ENCODE measurements around the gene TRMT61A.

The TRMT61A gene

DNA sequence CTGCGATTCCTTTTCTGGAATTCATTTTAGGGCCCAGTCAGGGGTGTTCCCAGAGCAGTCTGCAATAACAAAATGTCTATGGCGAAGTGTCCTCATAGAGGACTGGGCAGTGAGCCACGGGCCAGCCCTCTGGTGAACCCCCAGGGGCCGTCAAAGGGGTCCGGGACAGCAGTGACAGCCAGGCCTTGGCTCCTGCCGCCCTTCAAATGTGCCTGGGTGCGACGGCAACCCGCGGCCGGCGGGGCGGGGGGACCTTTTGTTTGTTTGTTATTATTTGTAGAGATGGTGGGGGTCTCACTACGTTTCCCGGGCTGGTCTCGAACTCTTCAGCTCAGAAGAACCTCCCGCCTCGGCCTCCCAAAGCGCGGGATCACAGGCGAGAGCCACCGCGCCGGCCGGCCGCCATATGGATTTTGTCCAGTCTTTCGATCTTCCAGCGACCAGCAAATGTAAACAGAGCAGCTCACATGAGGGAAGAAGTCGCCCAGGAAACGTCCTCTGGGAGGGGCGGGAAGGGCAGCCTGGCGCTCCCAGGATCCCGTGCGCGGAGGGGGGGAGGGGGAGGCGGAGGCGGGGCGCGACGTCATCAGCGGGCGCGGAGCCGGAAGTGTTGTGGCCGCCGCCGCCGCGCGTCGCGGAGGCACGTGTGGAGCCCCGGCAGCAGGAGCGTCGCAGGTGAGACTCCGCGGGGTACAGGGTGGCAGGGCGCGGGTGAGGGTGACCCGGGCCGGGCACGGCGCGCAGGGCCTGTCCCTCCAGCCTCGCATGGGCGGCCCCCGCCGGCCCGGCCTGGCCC lies at the start of gene TRMT61A:
TRMT61A (plus strand) TSS at position 610 of the 796 bp plus-strand sequence. CDS start 783 bp downstream, outside the sequence.
- no peak for FAIRE-seq

DNA sequence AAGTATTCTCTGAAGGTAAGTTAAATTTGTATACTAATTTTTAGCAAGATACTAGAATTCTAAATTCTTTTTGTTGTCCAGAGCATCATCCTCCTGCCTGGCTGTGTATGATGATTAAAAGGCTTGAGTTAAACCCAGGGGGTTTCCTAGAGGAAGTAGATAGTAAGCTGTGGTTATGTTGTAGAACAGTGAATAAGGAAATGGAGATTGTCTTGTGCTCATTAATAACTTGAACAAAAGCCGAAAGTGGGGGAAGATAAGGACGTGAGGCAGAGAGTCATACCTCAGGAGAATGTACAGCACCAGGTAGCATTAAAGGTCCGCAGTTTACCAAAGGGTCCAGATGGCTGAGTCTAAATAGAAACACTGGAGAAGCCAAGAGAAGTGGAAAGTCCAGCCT lies 48.4 kb upstream of the TRMT61A start:
- no peak for FAIRE-seq

DNA sequence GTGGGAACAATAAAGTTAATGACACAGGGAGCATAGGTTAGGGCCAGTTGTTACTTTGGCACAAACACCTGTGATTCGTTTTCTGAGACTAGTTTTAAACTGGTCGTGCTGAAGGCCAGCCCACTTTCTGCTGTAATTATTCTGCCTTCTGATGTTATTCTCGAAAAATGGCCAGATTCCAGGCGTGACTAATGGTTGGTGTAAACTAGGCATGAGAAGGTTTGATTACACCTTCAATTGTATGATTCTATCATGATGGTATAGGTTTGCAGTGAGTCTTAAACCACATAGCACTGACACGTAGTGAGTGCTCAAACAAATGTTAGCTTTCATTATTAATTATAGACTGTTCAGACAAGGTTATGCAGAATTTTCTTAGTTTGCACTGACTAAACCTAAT lies 45.4 kb upstream of the TRMT61A start:
- no peak for FAIRE-seq

DNA sequence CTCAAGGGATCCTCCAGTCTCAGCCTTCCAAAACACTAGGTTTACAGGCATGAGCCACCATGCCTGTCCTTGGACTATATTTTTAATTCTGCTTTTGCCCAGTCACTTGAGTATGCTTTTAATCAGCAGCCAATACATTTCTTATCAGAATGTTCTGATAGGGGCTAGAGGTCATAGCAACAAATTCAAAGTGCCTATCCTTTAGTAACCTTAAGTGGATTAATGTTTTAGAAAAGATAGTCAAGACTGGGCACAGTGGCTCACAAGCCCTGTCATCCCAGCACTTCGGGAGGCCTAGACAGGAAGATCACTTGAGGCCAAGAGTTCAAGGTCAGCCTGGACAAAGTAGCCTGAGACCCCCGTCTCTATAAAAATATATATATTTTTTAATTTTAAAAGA lies 43.5 kb upstream of the TRMT61A start:
- FAIRE-seq = no peak

DNA sequence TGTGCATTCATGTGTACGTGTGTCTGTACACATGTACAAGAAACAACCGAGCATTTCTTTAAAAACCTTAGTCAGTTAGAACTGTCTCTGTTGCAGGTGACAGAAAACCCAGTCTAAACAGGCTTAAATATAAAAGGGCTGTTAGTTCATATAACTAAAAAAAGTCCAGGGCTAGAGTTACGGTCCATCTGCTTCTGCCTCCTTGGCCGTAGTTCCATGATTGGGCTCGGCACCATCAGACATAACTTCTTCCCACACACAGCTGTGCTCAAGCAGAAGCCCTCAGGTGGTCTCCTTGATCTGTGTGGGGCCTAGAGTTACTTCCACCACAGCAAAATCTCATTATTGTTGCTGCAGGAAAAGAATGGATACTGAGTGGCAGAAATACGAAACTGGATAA lies 40.9 kb upstream of the TRMT61A start:
- FAIRE-seq = no peak

DNA sequence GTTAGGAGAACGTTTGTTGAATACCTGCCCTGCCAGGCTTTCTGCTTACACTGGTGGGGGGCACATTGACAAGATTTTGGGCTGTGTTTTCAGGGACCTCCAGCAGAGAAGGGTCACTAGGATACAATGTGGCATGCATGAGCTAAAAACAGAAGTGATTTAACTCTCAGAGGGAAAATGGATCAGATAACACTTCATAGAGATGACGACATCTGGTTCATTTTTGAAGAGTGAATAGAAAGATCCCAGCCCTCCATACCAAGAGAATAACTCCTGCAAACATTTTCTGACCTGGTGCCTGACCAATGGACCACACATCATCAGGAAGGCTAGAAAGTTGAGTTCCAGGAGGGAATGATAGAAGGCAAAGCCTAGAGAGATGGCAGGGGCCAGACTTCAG lies 40.0 kb upstream of the TRMT61A start:
- FAIRE-seq = no peak

DNA sequence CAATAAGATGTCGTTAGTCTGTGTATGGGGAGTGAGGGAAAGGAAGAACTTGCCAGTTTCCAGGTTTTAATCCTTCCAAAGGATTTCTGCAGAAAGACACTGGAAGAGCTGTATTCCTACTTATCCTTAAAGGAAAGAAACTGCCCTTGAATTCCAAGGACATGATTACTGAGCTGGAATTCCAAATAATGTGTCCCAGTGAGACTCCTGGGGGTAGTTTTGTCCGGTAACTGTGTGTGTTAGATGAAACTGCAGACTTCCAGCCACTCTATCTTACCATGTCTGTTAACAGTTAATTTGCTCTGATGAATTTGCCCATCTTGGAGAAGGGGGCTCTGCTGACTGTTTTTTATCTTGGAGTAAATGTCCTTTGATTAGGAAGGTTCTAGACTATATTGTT lies 39.4 kb upstream of the TRMT61A start:
- FAIRE-seq = no peak

DNA sequence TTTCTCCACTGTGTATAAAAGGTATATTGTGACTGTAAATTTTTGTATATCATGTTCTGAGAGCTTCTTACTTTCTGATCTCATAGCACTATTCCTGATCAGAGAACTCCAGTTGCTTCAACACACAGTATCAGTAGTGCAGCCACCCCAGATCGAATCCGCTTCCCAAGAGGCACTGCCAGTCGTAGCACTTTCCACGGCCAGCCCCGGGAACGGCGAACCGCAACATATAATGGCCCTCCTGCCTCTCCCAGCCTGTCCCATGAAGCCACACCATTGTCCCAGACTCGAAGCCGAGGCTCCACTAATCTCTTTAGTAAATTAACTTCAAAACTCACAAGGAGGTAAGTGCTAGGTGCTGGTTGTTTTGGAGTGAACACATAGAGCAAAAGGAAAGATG lies 37.3 kb upstream of the TRMT61A start:
- no peak for FAIRE-seq

DNA sequence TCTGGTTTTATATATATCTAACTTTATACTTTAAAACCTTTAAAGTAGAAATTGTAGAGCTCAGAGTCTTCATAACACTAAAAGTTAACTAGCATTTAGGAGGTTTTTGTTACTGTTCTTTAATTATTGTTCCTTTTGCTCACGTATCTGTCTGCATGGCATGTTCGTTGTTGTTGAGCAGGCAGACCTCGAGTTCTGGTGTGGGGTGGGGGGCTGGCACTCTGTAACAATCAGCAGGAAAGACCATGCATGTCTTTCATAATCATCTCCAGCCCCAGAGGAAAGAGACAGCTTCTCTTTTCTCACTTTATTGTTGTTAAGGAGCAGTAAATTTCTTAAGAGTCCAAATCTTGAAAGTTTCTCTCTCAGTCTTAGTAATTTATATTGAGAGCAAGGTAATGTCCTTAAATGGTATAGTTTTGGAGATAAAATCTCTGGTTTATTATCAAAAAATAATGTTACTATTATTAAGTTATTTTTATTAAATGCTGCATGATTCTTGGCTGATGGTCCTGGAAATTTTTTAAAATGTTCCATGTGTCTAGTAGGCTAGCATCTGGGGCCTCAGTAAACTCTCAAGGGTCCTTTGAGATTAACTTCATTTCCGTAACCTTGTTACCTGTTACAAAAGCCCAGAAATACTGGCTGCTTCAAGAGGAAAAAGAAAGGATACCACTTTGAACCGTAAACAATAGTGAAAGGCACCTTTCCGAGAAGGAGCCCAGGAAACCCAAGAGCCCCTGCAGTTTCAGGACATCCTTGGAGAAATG lies 36.7 kb upstream of the TRMT61A start:
- FAIRE-seq = no peak

DNA sequence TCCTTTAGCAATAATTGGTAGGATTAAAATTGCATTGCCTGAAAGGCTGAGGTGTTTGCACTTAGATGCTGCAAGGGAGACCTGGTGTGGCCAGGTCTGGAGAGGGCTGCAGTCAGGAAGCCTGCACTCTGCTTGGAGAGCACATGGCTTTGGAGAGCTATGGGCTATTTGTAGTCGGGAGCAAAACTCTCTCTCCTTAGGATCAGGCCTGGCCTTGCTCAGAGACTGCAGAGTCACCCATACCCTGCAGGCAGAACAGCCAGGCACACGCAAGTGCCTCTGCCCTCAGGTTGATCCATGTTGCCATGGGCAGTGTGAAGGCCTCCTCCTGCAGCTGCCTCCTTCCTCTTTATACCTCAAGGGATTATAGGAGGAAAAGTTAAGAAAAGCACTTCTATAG lies 33.1 kb upstream of the TRMT61A start:
- FAIRE-seq = no peak

DNA sequence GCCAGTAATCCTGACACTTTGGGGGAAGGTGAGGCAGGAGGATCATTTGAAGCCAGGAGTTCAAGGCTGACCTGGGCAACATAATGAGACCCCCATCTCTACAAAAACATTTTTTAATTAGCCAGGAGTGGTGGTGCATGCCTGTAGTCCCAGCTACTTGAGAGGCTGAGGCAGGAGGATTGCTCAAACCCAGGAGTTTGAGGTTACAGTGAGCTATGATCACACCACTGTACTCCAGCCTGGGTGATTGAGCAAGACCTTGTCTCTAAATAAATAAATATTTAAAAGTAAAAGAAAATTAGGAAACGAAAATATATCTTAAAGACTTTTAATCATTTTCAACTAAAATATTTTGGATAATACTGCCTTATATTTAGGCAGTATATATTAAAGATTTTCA lies 32.2 kb upstream of the TRMT61A start:
- FAIRE-seq = no peak

DNA sequence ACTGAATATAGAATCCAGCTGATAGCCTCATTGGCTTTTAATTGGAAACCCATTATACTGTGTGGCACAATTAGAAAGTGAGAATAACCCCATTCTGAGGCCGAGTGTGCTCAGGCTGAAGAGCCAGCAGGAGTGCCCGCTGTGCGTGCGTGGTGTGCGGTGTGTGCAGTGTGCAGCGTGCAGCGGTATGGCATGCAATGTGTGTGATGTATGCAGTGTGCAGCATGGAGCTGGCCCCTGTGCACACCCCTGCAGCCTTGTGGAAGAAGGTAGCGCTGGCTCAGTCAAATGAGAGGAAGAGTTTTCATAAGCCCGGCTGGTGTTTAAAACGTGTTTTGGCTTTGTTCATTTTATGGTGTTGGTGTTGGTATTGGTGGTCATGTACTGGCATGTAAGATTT lies 29.3 kb upstream of the TRMT61A start:
- FAIRE-seq = no peak

DNA sequence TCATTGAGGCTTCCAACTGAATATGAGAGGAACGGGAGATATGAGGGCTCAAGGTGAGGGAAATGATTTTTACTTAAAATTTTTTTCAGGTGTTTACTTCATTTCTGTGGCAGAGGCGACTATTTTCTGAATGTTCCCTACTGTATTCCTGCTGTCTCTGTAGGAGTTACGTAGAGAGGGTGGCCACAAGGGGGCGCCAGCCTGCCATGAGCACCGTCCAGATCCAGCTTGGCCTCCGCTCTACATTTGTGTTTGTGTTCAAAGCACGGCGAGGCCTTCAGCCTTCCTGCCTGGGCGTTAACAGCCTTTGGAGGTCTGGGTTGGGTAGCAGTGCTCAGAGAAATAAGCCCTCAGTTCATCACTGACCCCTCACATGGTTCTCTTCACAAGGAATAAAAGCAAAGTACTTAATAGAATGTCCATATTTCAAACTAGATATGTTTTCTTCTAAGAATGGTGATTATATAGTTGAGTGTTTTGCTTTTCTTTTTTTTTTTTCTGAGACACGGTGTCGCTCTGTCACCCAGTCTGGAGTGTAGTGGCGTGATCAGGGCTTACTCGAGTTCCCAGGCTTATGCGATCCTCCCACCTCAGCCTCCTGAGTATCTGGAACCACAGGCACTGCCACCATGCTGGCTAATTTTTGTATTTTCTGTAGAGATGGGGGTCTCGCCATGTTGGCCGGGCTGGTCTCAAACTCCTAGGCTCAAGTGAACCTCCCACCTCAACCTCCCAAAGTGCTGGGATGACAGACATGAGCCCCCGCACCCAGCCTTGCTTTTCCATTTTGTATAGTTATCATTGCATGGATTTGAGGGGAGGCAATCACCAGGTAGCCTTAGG lies 28.6 kb upstream of the TRMT61A start:
- FAIRE-seq = peak; percentile 27

DNA sequence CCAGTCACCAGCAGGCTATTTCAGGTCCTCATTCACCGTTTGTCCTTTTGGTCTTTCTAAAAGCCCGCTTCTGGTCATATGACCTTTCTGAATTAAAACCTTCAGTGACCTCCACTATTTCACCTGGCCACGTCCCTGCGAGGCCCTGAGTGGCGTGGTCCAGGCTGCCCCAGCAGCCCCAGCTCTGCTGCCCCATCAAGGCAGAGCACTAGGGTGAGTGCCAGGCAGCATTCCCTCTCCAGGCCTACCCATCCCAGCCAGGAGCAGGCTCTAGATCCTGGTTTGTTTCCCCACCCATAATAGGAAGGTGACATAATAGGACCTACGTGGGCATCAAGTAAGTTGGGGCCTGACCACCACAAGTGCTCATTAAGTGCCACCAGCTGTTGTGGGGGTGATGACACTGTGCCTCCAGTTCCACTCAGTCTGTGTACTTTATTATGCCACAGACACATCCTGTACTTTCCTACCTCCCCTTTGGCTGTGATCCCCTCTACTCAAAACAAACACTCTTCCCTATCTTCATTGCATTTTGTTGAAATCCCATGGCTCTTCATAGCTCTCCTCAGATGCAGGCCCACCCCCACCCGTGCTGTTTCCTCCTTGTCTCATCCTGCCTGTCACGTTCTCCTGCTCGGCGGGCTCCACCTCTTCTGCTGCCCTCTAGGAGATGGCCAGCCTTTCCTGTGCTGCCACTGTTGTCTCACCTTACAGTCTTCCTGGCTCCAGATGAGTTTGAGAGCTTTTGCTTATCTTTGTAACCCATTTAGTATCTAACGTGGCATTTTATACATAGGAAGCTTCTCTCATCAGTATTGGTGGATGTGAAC lies 27.7 kb upstream of the TRMT61A start:
- FAIRE-seq = no peak

DNA sequence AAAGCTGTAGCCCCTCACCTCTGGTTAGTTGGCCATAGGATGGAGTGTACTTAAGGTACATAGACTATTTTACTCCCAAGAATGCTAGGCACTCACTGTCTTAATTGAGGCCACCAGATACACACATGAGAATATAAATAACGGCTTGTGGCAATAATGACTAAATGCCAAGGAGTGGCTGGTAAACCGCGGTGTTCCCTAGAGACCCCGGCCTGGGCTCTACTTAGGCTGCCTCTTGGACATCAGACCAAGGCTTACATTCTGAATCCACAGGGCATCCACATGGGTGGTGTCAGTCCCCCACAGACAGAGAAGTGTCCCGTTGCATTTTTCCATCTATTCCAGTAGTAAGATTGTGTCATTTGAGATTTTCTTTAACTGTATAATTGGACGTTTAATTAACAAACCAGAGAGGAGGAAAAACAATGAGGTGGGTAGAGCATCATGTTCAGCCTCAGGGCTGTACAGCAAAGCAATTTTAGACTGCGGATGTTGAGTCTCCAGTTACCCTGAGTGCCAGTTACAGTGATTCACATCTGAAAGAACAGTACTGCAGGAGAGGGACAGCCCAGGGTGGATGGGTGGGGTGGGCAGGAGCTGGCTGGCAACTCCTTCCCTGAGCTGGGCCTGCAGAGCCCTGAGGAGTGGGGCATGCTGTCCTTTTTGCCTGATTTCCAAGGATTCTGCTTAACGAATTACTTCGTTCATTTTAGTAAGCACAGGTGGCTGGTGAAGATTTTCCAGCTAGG lies 26.9 kb upstream of the TRMT61A start:
- FAIRE-seq = no peak

DNA sequence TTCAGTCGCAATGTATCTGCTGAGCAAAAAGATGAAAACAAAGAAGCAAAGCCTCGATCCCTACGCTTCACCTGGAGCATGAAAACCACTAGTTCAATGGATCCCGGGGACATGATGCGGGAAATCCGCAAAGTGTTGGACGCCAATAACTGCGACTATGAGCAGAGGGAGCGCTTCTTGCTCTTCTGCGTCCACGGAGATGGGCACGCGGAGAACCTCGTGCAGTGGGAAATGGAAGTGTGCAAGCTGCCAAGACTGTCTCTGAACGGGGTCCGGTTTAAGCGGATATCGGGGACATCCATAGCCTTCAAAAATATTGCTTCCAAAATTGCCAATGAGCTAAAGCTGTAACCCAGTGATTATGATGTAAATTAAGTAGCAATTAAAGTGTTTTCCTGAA lies 26.1 kb upstream of the TRMT61A start:
- FAIRE-seq = no peak

DNA sequence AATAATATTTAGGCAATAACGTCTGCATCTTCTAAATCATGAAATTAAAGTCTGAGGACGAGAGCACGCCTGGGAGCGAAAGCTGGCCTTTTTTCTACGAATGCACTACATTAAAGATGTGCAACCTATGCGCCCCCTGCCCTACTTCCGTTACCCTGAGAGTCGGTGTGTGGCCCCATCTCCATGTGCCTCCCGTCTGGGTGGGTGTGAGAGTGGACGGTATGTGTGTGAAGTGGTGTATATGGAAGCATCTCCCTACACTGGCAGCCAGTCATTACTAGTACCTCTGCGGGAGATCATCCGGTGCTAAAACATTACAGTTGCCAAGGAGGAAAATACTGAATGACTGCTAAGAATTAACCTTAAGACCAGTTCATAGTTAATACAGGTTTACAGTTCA lies 25.7 kb upstream of the TRMT61A start:
- FAIRE-seq = no peak

DNA sequence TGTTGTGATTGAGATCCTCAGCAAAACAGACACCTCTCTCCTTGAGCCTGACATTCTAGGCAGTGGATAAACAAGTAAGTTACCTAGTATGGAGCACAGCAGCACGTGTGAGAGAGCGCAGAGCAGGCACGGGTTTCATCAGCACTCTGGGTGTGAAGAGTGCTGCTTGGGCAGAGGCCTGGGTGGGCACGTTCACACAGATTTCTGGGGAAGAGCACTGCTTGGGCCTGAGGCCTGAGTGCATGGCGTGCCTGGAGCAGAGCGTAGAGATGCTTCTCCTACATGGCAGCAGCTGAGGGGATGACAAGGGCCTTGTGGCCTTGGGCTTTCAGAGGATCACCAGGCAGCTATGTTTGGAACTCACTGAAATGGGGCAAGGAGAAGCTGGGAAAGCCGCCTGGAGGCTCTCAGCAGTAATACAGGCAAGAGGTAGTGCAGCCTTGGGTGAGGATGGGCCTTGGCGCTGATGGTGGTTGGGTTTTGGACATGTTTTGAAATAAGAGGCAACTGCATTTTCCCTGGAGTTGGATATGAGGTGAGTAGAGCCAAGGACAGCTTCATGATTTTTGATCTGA lies 23.9 kb upstream of the TRMT61A start:
- FAIRE-seq = no peak

DNA sequence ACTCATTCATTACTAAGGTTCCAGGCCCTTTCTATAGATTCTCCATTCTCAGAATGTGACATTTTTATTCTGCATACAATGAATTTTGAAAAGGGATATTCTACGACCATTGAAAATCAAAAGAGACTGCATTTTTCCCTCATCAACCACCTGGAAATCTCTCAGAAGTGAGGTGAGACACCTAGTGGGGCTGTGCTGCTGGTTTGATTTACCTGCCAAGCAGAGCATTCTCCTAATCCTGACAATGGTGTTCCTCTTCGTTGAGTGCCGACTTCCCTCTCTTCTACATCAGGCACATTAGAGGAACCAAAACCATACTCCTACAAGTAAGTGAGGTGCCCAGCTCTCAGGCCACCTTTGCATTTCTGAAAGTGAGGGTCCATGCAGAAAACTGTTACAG lies 21.2 kb upstream of the TRMT61A start:
- FAIRE-seq = no peak

DNA sequence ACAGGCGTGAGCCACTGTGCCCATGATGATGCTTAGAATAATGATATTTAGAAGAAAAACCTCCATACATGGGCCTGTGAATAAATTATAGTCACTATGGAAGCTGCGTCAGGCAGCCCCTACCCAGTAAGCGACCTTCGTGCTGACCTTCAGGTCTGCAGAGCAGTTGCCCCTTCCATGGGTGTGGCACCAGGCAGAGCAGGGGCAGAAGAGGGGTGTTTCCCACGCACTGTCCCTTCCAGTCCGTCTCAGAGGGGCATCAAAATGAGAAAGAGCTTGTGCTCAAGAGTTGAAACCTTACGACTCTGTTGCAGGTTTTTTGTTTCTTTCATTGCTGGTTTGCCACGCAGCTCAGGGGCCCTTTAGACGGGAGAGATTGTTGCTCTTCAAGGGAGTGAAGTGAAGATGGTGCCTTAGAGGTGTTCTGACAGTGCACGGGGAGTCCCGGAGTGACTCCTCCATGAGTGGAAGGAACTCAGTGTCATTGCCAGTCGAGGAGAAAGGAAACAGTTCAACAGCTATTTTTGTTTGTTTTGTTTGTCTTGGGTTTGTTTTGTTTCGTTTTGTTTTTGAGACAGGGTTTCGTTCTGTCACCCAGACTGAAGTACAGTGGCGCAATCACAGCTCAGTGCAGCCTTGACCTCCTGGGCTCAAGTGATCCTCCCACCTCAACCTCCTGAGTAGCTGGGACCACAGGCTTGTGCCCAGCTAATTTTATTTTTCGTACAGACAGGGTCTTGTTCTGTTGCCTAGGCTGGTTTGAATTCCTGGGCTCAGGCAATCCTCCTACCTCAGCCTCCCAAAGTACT lies 20.3 kb upstream of the TRMT61A start:
- FAIRE-seq = no peak

Data from A204.1 (cell line).